HG03097 (cell line): ENCODE results near the gene TNFRSF4.

Source experiments
- ATAC-seq: cut with Tn5 transposase; IDR thresholded peaks from one replicate; pipeline ENCODE4 v1.9.1; 2021; ENCODE audit not compliant: unreplicated experiment, low FRiP score

TNFRSF4 gene

DNA sequence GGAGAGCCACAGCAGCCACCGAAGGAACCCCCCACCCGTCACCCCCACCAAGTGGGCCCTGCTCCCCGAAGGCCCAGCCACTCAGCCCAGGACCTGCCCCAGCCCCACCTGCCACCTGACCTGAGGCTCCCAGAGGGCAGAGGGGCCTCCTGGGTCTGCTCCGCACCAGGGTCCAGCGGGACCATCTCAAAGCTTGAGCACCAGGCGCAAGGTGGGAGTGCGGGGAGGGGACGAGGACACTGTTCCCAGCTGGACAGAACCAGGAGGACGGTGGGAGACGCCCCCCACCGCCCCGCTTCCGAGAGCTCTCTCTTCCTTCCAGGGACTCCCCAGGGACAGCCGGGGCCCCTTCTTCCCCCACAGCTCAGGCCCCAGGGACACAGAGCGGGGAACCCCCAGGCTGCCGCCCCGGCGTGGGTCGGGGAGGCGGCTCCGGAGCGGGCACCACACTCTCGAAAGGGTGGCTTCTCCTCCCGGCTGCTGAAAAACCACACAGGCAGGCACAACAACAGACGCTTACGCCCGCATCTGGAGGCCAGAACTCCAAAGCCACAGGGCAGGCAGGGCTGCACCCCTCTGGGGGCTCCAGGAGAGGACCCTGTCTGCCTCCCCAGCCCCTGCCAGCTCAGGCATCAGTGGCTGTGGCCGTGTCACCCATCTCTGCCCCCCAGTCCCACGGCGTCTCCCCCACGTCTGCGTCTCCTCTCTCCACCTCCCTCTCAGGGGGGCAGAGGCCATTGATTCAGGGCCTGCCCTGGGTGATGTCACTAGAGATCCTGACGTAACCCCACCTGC, 42.2 kb downstream of the TNFRSF4 start:
- ATAC-seq: no peak

DNA sequence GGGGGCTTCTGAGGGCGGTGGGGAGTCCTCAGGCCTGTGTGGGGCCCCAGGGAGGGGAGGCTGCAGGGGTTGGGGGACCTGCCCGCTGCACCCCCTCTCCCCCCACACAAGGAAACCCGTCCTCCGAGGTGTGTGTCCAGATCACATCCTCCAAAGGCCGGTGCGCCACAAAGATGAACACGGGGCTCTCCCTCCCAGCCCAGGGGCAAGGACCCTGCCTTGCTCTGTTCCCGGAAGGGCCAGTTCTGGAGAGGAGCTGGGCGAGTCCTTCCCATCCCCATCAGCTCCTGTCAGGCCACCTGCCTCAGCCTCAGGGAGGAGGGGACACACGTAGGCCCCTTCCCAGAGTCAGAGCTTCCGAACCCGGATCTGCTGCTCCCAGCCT, 42.8 kb downstream of the TNFRSF4 start:
- no peak for ATAC-seq

DNA sequence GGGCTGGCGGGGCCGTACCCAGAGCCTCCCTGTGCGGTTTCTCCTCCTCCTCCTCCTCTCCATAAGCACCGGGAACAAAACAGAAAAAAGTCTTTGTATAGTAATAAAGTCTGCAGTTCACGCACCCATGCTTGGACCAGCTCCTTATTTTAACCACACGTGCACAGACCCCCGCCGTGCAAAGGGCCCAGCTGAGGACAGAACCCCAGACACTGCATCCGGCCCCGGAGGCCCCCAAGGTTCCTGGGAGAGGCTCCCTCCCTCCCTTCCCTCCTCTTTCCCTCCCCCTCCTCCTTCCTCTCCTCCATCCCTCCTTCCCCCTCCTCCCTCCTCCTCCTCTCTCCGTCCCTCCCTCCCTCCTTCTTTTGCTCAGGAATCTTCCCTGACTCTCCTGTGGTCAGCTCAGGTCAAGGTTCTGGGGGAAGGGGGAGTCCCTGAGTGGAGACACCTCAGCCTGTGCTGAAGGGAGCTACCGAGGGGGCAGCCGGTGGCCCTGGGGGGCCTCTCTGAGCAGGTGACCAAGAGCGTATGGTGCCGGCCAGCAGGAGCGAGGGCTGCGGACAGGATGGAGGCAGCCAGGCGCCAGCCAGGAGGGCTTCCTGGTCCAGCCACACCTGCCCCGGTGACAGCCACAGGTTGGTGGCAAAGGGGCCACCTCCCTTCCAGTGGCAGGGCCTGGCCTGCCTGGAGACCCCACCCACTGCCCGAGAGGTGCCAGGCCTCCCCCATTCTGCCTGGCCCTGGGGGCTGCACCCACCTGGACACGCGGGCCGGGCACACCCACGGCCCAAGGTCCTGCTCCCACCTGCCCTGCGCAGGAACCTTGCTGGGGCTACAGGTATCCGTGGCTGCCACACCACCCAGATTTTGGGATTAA, 43.5 kb downstream of the TNFRSF4 start:
- no peak for ATAC-seq

DNA sequence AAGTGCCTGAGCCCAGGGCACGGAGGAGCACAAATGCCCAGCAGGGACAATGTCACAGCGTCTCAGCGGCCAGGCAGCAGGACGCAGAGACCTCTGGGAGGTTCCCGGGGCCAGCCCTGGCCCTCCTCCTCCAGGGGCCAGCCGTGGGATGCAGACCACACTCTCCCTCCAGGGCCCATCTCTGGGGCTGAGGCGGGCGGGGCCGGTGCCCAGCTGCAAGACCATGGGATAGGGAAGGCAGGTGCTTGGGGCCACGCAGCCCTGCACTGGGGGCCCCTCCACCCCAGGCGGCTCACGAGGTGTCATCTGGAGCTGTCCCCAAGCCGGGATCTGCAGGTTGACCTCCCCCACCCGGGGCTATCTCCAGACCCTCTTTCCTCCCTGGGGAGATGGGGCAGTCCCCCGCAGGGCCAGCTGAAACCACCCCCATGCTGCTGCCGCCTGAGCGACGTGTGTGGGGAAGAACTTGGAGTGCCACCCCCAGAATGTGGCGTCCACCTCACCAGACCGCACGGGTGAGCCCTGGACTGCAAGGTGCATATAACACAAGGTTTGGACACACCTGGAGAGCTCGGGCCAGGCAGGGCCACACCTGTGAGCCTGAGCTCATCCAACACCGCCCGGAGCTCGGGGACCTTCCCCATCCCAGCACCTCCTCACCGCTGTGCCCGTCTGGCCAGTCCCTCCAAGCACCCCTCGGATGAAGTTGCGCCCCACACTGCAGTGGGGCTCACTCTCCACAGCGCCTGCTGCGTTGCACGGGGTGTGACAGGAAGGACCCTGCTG, 44.3 kb downstream of the TNFRSF4 start:
- ATAC-seq: no peak

DNA sequence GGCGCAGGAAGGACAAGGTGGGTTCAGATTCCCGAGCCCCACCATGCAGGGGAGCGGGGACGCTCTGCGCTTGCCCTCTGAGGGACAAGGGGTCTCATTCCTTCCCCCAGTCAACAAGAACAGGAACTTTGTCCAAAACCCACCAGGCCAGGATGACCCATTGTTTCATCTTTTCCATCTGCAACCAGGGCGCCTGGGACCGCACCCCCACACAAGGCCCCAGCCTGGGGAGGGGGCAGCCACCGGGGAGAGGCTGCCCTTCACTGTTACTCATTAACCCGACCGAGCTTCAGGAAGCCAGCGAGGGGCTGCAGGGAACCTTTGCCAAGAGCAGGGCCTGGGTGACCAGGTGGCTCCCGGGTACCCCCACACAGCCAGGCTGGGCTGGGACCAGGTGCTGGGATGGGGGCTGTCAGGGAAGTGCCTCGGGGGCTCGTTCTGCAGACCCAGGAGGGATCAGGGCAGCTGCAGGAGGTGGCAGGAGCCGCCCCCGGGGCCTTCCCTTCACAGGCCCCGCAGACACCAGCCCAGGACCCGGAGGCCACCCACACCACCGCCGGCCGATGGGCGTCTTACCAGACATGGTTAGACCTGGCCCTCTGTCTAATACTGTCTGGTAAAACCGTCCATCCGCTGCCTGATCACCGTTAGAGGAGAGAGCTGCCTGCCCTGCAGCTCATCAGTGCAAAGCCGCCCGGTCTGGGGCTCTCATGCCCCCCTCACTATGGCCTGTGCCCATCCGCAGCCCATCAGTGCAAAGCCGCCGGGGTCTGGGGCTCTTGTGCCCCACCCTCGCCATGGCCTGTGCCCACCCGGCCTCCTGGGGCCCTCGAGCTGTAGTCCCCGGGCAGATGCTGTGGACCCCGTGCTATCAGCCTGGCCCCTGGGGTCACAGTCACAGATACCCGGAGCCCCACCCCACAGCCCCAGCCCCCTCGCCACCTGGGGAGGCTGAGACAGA, 45.2 kb downstream of the TNFRSF4 start:
- no peak for ATAC-seq

DNA sequence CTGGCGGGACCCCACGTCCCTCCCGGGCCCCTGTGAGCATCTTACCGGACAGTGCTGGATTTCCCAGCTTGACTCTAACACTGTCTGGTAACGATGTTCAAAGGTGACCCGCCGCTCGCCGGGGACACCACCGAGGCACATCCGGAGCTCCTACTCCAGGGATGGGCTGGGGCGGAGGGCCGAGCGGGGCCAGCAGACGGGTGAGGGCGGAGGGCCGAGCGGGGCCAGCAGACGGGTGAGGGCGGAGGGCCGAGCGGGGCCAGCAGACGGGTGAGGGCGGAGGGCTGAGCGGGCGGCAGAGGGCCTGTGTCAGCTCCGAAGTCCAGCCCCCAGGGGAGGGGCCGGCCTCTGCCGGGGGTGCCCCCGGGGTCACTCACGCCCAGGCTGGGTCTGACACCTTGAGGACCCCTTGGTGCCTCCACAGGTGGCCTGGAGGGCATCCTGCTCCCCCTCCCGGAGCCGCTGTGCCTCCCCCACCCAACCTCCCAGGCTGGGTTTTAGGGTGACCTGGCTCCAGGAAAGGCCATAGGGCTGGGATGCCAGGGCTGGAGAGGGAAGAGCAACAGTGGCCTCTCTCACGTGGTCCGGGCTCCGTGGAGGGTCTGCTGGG, 46.0 kb downstream of the TNFRSF4 start:
- ATAC-seq: no peak

DNA sequence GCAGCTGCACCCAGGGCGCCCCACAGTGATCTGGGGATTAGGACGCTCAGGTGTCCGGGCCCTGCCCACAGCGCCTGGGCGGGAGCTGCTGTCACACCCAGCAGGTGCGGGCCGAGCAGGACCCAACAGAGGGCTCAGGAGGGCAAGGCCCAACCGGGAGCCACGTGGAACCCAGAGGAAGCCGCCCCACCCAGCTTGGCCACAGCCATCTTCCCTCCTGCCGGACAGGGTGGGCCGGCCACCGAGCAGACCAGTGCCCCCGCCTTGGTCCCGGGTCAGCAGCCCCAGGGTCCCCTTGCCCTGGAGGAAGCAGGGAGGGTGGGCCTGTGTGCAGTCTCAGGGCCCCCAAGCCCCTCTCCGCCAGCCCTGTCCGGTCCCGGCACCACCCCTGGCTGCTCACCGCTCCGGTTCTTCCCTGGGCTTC, 46.5 kb downstream of the TNFRSF4 start:
- ATAC-seq: no peak

DNA sequence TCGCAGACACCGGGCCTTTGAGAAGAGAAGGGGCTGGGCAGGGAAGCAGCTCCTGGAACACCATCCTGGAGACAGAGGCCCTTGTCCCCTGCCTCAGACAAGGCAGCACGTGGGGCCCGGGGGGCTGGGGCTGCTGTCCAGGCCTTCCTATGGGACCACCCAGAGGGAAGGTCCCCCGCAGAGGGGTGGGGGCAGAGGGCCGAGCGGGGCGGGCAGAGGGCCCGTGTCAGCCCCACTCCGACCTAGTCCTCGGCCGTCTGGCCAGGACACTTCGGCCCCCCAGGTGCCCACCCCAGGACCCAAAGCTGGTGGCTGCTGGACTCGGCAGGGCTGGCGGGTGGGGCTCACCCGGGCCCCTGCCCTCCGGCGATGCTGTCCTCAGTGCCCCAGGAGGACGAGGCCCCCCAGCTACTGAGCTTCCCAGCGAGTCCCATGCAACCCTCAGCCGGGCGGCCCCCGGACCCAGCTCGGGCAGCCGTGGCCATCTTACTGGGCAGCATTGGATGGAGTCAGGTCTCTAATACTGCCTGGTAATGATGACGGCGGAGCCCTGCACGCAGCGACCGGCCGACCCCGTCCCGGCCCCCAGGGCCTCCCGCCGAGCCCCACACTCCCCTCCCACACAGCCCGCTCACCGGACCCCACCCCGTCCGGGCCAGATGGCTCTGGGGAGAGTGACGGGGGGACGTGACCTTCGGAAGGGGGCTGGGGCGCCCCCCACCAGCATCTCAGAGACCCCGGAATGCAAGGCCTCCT, 47.1 kb downstream of the TNFRSF4 start:
- ATAC-seq: no peak

DNA sequence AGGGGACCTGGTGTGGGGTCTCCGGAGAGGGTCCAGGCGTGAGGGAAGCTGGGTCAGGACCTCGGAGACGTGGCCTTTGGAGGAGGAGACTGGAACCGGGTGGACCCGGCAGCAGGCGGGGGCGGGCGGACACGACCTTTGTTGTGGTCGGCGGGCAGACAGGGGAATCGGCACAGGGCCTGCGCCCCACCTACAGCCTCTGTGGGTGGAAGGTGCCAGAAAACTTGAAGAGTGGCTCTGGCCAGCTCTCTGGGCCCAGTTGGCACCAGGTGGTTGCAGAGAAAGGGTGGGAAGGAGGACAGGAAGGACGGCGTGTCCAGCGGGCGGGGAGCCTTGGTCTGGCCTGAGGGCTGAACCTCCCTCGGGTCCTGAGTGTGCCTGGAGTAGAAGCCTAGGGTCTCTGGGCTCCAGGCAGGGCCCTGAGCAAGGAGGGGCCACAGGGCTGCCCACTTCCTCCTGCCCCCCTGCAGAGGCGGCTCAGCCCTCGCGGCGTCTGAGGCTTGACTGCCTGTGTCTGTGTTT, 48.0 kb downstream of the TNFRSF4 start:
- no peak for ATAC-seq

DNA sequence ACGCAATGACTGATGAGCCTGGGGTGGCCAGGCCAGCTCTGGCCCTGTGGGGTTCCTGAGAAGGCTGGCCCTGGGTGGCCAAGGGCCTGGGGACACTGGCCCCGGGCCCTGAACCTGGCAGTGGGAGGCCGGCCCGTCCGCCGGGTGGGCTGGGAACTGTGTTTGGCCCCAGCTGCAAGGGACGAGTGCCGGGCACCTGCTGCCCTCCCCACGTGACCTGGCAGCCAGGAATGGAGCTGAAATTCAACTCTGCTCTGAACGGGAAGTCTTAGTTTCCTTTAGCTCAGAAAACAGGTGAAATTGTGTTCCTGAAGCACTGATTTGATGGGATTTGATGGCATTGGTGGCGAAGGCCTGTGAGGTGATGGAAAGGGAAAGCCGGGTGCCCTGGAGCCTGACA, 48.5 kb downstream of the TNFRSF4 start:
- no peak for ATAC-seq

DNA sequence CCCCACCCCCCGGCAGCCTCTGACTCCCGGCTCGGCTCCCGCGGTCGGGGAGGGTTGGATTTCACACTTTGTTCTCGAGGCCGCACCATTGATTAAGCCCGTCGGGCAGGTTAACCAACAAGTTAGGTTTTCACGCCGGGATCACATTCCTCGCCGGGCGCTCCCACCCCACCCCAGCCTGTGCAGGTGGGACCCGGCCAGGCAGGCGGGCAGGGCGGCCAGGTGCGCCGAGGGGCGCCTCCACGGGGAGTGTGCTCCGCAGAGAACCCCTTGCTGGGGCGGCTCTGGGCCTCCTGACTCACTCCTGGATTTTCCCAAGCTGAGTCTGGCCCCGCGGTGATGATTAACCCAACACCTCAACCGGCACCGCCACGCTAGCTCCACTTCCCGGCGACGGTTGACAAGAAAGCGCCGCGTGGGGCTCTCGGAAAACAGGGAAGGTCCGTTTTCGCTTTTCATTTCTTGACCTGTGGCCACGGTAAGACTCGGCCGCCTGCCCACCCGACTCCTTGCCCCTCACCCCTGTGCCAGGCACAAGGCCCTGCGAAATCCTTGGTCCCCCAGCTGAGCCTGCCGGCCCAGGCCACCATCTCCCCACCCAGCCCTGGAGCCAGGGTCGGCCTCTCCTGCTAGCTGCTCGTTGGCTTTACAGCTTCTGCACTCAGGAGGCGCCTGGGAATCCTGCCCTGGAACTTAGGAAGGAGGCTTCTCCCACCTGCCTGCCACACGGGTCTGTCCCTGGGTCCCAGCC, 49.1 kb downstream of the TNFRSF4 start:
- ATAC-seq: no peak

DNA sequence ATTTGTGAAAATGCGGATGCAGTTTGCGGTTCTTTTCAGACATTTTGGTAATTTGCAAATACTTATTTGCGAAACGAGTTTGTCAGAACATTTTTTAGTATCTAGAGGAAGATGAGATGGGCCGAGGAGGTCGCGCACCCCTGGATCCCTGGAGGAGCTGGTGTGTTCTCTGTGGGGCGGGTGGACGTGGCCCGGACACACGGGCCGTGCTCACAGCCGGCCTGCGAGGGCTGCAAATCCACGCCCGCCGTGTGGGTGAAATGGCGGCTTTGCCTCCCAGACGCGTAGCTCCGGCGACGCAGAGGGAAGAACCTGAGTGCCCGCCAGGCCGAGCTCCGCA, 49.6 kb downstream of the TNFRSF4 start:
- ATAC-seq: no peak

DNA sequence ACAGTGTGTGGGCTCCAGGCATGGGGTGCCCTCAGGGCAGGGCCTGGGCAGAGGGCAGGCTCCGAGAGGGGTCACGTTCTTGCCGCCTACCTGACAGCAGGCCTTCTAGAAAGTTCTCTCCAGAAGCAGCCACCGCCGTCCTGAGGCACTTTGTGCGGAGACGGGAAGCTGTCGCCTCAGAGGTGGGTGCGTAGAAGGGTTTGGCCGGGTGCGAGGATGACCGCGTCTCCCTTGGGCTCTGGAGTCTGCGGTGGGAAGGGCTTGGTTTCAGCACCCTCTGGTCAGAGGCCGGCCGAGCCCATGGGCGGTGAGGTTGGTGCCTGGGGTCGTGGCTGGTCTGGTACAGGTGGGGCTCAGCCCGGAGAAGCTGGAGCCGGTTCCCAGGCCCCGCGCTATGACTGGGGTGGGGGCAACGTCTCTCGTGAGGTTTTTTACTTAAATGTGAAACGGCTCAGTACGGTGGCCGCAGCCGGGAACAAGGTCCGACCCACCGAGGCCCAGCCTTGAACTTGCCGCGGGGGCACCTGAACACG, 50.3 kb downstream of the TNFRSF4 start:
- ATAC-seq: no peak

DNA sequence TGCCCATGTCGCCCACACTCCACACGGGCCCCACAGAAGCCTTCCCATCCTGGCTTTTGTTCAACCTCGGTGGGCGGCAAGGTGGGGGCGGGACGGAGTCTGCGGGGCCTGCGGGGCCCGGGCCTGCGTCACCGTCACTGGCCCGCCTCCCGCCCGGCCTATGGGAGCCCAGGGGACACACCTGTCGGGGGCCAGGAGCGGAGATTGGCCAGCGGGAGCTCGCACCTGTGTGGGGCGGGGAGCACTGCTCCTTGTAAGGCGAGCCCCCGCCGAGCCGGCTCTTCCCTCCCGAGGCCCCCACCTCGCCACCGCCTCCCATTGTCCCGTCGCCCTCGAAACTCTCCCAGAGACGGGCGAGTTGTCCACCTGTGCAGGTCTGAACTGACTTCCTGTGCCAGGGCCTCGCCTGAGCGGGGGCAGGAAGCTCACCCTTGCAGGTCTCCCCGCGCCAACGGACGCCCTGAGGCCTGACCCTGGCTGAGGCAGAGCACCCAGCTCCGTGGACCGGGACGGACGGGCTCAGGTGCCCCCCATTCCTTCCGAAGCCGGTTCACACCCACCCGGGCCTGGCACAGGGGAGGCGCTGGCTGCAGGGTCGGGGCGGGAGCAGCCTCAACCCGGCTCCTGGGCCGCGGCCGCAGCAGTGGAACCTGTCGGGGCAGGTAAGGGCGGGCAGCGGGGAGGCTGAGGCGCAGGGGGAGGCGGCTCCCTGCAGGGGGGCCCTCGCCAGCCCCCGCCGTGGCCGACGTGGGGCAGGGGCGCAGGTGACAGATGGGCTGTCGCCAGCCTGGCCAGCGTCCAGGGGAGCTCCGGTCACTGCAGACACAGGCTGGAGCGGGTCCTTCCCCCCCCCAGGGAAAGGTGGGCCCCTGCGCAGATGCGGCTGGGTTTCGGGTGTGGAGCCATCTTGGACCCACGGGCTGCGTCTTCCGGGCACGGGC, 51.1 kb downstream of the TNFRSF4 start:
- ATAC-seq: no peak

DNA sequence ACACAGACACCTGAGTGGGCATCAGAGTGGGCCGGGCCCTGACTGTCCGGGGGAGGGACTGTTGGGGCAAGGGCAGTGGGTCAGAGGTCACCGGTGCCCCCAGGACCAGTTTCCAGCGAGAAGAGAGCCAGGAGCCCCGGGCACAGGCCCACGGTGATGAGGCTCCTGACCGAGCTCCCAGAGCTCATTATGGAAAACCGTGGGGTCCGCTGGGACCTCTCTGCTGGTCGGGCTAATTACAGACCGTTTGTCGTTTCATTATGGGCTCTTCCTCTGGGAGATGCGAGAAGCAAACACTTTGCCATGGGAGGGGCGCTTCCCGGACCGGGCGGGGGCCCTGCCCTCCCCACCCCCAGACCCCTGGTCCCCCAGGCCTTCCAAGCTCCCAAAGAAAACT, 52.3 kb downstream of the TNFRSF4 start:
- no peak for ATAC-seq
